HepG2 (cell line): ENCODE data around the gene INO80E. TPM values are rescaled to one million over a fixed set of nuclear protein-coding genes. Genes with fewer than 3 reads are reported as not detected.

Source experiments
- FIP1L1 ChIP-seq: fragments of 200-400 bp; formaldehyde crosslinking; IDR thresholded peaks from 2 replicates; pipeline ENCODE4 v1.6.1; 2018; ENCODE audit warnings: low read depth, mild to moderate bottlenecking, low read length, moderate library complexity, borderline replicate concordance; ENCODE audit not compliant: insufficient read depth
- GZF1 ChIP-seq: sonication (generic); formaldehyde crosslinking; IDR thresholded peaks from 2 replicates; pipeline ENCODE4 v1.5.1; 2020; ENCODE audit warnings: mild to moderate bottlenecking, missing genetic modification reagents
- HNRNPUL1 ChIP-seq: fragments of 200-400 bp; formaldehyde crosslinking; IDR thresholded peaks from 2 replicates; pipeline ENCODE4 v1.6.1; 2017; ENCODE audit warnings: low read depth, mild to moderate bottlenecking, low read length, moderate library complexity
- NAIF1 ChIP-seq: sonication (generic); formaldehyde crosslinking; IDR thresholded peaks from 2 replicates; pipeline ENCODE4 v1.5.0; 2020; ENCODE audit warnings: mild to moderate bottlenecking, missing genetic modification reagents, borderline replicate concordance
- NFATC3 ChIP-seq: sonication (generic); formaldehyde crosslinking; IDR thresholded peaks from 2 replicates; pipeline ENCODE4 v1.5.1; 2020; ENCODE audit warnings: mild to moderate bottlenecking, missing genetic modification reagents
- POLR2G ChIP-seq: fragments of 200-400 bp; formaldehyde crosslinking; IDR thresholded peaks from 2 replicates; pipeline ENCODE4 v1.6.1; 2018; ENCODE audit warnings: mild to moderate bottlenecking, low read depth, low read length, moderate library complexity
- RARA ChIP-seq: IDR thresholded peaks from 2 replicates; pipeline ENCODE4 v1.6.1; 2016; ENCODE audit warnings: missing genetic modification reagents, missing compliant biosample characterization
- RFX5 ChIP-seq: IDR thresholded peaks from 2 replicates; pipeline ENCODE4 v1.6.1; 2011; ENCODE audit warnings: low read depth, low read length, improper control_type of control experiment
- SP5 ChIP-seq: IDR thresholded peaks from 2 replicates; pipeline ENCODE4 v1.6.1; 2016; ENCODE audit warnings: low read depth, borderline replicate concordance
- SRSF1 ChIP-seq: fragments of 200-400 bp; formaldehyde crosslinking; optimal IDR thresholded peaks from 2 replicates; pipeline ENCODE3; 2017; ENCODE audit warnings: mild to moderate bottlenecking, low read depth, low read length, moderate library complexity
- SRSF4 ChIP-seq: fragments of 200-400 bp; formaldehyde crosslinking; IDR thresholded peaks from one replicate; pipeline ENCODE4 v1.6.1; 2018; ENCODE audit warnings: mild to moderate bottlenecking, low read depth, low read length, moderate library complexity; ENCODE audit not compliant: poor library complexity, severe bottlenecking
- TEAD3 ChIP-seq: optimal IDR thresholded peaks from 2 replicates; pipeline ENCODE3; 2016; ENCODE audit warnings: borderline replicate concordance
- WIZ ChIP-seq: sonication (generic); formaldehyde crosslinking; IDR thresholded peaks from 2 replicates; pipeline ENCODE4 v1.5.1; 2020; ENCODE audit warnings: mild to moderate bottlenecking, missing genetic modification reagents
- ZBTB38 ChIP-seq: sonication (generic); formaldehyde crosslinking; IDR thresholded peaks from 2 replicates; pipeline ENCODE4 v1.5.1; 2020; ENCODE audit warnings: mild to moderate bottlenecking, missing genetic modification reagents
- ZNF225 ChIP-seq: sonication (generic); formaldehyde crosslinking; IDR thresholded peaks from 2 replicates; pipeline ENCODE4 v1.4.0; 2020; ENCODE audit warnings: mild to moderate bottlenecking, missing genetic modification reagents
- ZNF629 ChIP-seq: sonication (generic); formaldehyde crosslinking; conservative IDR thresholded peaks from 2 replicates; pipeline ENCODE4 v1.5.0; 2020; ENCODE audit warnings: missing genetic modification reagents
- ZNF777 ChIP-seq: sonication (generic); formaldehyde crosslinking; IDR thresholded peaks from 2 replicates; pipeline ENCODE4 v1.4.0; 2020; ENCODE audit warnings: missing genetic modification reagents
- polyA plus RNA-seq, 8 experiments: library from polyadenylated mRNA; depleted of rRNA in 3 of 8; stranded (reverse) in 7 of 8; unstranded in 1 of 8; fragments of >200 nt; fragmentation: Illumina TruSeq in 4 of 8; extraction: Trizol in 4 of 8; gene quantifications; 2 replicates each; pipeline versions ENCODE4 v1.2.1 to v1.2.3, GENCODE V29; 2011 to 2016; ENCODE audit warnings: low read depth in 4 of 8, missing spikeins in 1 of 8, mixed read lengths in 1 of 8; ENCODE audit not compliant: insufficient read depth in 1 of 8
- total RNA-seq, 5 experiments: library from RNA; depleted of rRNA; stranded (reverse); fragments of >200 nt; fragmentation: Illumina TruSeq; extraction: Trizol; gene quantifications; 2 replicates each; pipeline ENCODE4 v1.2.3, GENCODE V29; 2016; ENCODE audit warnings: low read depth in 1 of 5
- TF ChIP-seq, protein P1 (sequence below): sonication (generic); formaldehyde crosslinking; IDR thresholded peaks from 2 replicates; pipeline ENCODE4 v1.5.1; 2020; ENCODE audit warnings: mild to moderate bottlenecking, missing genetic modification reagents, moderate library complexity
- TF ChIP-seq, protein P2 (sequence below): sonication (generic); formaldehyde crosslinking; IDR thresholded peaks from 2 replicates; pipeline ENCODE4 v1.8.1; 2023; ENCODE audit warnings: mild to moderate bottlenecking, missing genetic modification reagents, borderline replicate concordance
- TF ChIP-seq, protein P3 (sequence below): sonication (generic); formaldehyde crosslinking; IDR thresholded peaks from 2 replicates; pipeline ENCODE4 v1.8.1; 2023; ENCODE audit warnings: mild to moderate bottlenecking, inconsistent platforms, moderate library complexity, missing genetic modification reagents, borderline replicate concordance
- TF ChIP-seq, protein P4 (sequence below): sonication (generic); formaldehyde crosslinking; IDR thresholded peaks from 2 replicates; pipeline ENCODE4 v1.4.0; 2020; ENCODE audit warnings: missing genetic modification reagents
- TF ChIP-seq, protein P5 (sequence below): sonication (generic); formaldehyde crosslinking; IDR thresholded peaks from 2 replicates; pipeline ENCODE4 v1.8.0; 2022; ENCODE audit warnings: missing genetic modification reagents, mild to moderate bottlenecking, inconsistent platforms, borderline replicate concordance

Gene INO80E
- total and polyA plus RNA-seq, 2 of the 13 experiments (the other 11 are each of a cell fraction or from before 2014, with no cell fraction given) = 25.8 to 45.6 TPM

DNA sequence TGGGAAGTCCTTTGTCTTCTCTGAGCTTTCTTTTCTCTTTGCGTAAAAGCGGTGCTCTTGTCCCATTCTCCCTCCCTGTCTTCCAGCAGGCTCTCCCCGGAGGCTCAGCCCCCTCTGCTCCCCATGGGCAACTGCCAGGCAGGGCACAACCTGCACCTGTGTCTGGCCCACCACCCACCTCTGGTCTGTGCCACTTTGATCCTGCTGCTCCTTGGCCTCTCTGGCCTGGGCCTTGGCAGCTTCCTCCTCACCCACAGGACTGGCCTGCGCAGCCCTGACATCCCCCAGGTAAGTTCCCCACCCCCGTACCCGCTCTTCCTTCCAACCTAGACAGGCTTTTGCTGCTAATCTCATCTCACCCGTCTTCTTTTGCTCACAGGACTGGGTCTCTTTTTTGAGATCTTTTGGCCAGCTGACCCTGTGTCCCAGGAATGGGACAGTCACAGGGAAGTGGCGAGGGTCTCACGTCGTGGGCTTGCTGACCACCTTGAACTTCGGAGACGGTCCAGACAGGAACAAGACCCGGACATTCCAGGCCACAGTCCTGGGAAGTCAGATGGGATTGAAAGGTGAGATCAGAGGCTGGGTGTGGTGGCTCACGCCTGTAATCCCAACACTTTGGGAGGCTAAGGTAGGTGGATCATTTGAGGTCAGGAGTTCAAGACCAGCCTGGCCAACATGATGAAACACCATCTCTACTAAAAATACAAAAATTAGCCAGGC is 32.9 kb upstream of the INO80E start (continued):
- no peak for TF ChIP-seq NAIF1 (CRISPR knock-in tag)
- no peak for TF ChIP-seq ZNF777
- TF ChIP-seq NFATC3 (CRISPR knock-in tag) = no peak
- no peak for TF ChIP-seq FIP1L1
- TF ChIP-seq SP5 (CRISPR knock-in tag) = no peak
- TF ChIP-seq SRSF1 = no peak
- no peak for TF ChIP-seq WIZ (CRISPR knock-in tag)
- TF ChIP-seq, protein P1, sequence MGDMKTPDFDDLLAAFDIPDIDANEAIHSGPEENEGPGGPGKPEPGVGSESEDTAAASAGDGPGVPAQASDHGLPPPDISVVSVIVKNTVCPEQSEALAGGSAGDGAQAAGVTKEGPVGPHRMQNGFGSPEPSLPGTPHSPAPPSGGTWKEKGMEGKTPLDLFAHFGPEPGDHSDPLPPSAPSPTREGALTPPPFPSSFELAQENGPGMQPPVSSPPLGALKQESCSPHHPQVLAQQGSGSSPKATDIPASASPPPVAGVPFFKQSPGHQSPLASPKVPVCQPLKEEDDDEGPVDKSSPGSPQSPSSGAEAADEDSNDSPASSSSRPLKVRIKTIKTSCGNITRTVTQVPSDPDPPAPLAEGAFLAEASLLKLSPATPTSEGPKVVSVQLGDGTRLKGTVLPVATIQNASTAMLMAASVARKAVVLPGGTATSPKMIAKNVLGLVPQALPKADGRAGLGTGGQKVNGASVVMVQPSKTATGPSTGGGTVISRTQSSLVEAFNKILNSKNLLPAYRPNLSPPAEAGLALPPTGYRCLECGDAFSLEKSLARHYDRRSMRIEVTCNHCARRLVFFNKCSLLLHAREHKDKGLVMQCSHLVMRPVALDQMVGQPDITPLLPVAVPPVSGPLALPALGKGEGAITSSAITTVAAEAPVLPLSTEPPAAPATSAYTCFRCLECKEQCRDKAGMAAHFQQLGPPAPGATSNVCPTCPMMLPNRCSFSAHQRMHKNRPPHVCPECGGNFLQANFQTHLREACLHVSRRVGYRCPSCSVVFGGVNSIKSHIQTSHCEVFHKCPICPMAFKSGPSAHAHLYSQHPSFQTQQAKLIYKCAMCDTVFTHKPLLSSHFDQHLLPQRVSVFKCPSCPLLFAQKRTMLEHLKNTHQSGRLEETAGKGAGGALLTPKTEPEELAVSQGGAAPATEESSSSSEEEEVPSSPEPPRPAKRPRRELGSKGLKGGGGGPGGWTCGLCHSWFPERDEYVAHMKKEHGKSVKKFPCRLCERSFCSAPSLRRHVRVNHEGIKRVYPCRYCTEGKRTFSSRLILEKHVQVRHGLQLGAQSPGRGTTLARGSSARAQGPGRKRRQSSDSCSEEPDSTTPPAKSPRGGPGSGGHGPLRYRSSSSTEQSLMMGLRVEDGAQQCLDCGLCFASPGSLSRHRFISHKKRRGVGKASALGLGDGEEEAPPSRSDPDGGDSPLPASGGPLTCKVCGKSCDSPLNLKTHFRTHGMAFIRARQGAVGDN (CRISPR knock-in tag) = peak; percentile 31
- no peak for TF ChIP-seq HNRNPUL1
- TF ChIP-seq, protein P2, sequence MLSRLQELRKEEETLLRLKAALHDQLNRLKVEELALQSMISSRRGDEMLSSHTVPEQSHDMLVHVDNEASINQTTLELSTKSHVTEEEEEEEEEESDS = no peak
- TF ChIP-seq POLR2G = no peak
- TF ChIP-seq, protein P3, sequence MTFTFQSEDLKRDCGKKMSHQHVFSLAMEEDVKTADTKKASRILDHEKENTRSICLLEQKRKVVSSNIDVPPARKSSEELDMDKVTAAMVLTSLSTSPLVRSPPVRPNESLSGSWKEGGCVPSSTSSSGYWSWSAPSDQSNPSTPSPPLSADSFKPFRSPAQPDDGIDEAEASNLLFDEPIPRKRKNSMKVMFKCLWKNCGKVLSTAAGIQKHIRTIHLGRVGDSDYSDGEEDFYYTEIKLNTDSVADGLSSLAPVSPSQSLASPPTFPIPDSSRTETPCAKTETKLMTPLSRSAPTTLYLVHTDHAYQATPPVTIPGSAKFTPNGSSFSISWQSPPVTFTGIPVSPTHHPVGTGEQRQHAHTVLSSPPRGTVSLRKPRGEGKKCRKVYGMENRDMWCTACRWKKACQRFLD = no peak
- TF ChIP-seq, protein P4, sequence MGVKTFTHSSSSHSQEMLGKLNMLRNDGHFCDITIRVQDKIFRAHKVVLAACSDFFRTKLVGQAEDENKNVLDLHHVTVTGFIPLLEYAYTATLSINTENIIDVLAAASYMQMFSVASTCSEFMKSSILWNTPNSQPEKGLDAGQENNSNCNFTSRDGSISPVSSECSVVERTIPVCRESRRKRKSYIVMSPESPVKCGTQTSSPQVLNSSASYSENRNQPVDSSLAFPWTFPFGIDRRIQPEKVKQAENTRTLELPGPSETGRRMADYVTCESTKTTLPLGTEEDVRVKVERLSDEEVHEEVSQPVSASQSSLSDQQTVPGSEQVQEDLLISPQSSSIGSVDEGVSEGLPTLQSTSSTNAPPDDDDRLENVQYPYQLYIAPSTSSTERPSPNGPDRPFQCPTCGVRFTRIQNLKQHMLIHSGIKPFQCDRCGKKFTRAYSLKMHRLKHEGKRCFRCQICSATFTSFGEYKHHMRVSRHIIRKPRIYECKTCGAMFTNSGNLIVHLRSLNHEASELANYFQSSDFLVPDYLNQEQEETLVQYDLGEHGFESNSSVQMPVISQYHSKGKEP (CRISPR knock-in tag) = no peak
- no peak for TF ChIP-seq TEAD3 (CRISPR knock-in tag)
- no peak for TF ChIP-seq GZF1 (CRISPR knock-in tag)
- no peak for TF ChIP-seq ZNF225 (CRISPR knock-in tag)
- TF ChIP-seq RARA (CRISPR knock-in tag) = no peak
- no peak for TF ChIP-seq SRSF4
- TF ChIP-seq RFX5 = no peak
- no peak for TF ChIP-seq ZNF629 (CRISPR knock-in tag)
- TF ChIP-seq, protein P5, sequence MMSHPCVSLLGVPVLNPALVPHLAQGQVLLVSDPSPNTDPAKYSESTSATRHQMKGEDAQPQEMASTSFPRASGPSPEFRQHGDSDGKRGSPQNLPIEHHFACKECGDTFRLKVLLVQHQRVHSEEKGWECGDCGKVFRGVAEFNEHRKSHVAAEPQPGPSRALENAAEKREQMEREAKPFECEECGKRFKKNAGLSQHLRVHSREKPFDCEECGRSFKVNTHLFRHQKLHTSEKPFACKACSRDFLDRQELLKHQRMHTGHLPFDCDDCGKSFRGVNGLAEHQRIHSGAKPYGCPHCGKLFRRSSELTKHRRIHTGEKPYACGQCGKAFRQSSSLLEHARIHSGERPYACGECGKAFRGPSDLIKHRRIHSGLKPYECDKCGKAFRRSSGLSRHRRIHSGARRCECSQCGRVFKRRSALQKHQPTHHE (CRISPR knock-in tag) = no peak
- TF ChIP-seq ZBTB38 = peak; percentile 48; the same call in 1 of the 2 replicates
